Thoracic aorta (tissue), 2 donors: ENCODE results near the gene POU2F1. TPM values are rescaled to one million over a fixed set of nuclear protein-coding genes. Genes with fewer than 3 reads are reported as not detected.

ENCODE experiments used
- ATAC-seq: fragments of 150-250 bp; one replicate; pipeline ENCODE4 v1.8.0; 2017; ENCODE audit warnings: low read depth; ENCODE audit not compliant: insufficient number of reproducible peaks, low FRiP score
- DNase-seq: peaks from one replicate; pipeline ENCODE4 v3.0.0-alpha.2; 2020; ENCODE audit warnings: low spot score
- H3K27ac ChIP-seq, 2 donors: fragments of 200-600 bp; sonication (generic); 1 replicate in 1 of 2; 2 replicates in 1 of 2; pipeline ENCODE4 v1.5.1; 2016; ENCODE audit warnings: mild to moderate bottlenecking in 2 of 2, moderate library complexity in 2 of 2
- H3K27me3 ChIP-seq: fragments of 200-600 bp; sonication (generic); replicated peaks from 2 replicates; pipeline ENCODE4 v1.6.0; 2016; ENCODE audit warnings: mild to moderate bottlenecking; ENCODE audit not compliant: insufficient read depth
- H3K36me3 ChIP-seq: fragments of 200-600 bp; sonication (generic); one replicate; pipeline ENCODE4 v1.5.1; 2016
- H3K4me1 ChIP-seq, 2 donors: fragments of 200-600 bp; sonication (generic); 1 replicate in 1 of 2; 2 replicates in 1 of 2; pipeline versions ENCODE4 v1.5.1 to v1.6.0; 2016; ENCODE audit warnings: low read depth in 2 of 2, mild to moderate bottlenecking in 1 of 2; ENCODE audit not compliant: control insufficient read depth in 1 of 2
- H3K4me3 ChIP-seq: fragments of 200-600 bp; sonication (generic); 2 replicates; pipeline ENCODE4 v1.5.1; 2016; ENCODE audit warnings: mild to moderate bottlenecking
- H3K9me3 ChIP-seq: fragments of 200-600 bp; sonication (generic); 2 replicates; pipeline ENCODE4 v1.5.1; 2016
- CTCF ChIP-seq: fragments of 200-600 bp; sonication (generic); IDR thresholded peaks from one replicate; pipeline ENCODE4 v1.5.1; 2019; ENCODE audit warnings: antibody characterized with exemption
- total RNA-seq, 2 donors: library from RNA; depleted of rRNA; stranded (reverse); fragments of >200 nt; gene quantifications; one replicate each; pipeline versions ENCODE4 v1.1.0 to v1.2.3, GENCODE V29; 2016

POU2F1 gene
- total RNA-seq, 2 donors from 2014 or later: 15.3 to 25.5 TPM

GRCh38 chr1:167430849-167431242 lies 210.2 kb downstream of the POU2F1 start:
- no peaks in the 10 kb centered on the region for H3K27me3 ChIP-seq
- H3K4me3 ChIP-seq: no peak overlapping the region
- ATAC-seq (no peak), DNase-seq (no peak)
- no peak overlapping the region for H3K27ac ChIP-seq
- TF ChIP-seq CTCF: no peak
- H3K9me3 ChIP-seq: no peaks in the 10 kb centered on the region
- no peaks in the 10 kb centered on the region for H3K36me3 ChIP-seq
- H3K4me1 ChIP-seq: no peaks in the 10 kb centered on the region

DNA sequence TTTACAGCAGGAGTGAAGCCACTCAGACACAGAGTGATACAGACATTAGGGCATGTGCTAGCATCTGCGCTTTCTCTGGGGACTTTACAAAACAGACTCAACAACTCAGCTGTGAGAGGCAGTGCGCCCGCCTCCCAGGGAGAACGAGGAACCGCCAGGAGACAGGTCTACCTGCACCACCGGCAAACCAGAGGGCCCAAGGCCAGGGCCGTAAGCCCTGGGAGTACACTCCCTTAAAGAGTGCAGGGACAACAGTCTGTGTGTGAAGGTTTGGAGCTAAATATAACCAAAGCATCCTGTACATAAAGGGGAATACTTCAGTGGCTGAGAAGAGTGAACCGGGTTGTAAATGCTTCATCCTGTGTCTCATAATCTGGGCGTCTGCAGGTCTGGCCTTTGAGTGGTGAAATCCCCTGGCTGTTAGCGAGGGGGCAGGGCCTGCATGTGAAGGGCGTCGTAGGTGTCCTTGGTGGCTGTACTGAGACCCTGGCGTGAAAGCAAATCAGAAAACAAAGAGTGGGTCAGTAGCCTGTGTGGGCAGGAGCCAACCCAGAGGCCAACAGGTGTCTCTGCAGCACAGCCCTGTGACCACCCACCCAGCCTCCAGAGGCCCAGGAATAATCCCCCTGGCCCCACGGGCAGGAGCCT lies 210.7 kb downstream of the POU2F1 start:
- no peaks in the 10 kb centered on the region for H3K36me3 ChIP-seq
- H3K27ac ChIP-seq: no peak overlapping the region
- ATAC-seq (no peak), DNase-seq (no peak)
- no peaks in the 10 kb centered on the region for H3K9me3 ChIP-seq
- no peaks in the 10 kb centered on the region for H3K4me1 ChIP-seq
- no peak overlapping the region for H3K4me3 ChIP-seq
- no peak for TF ChIP-seq CTCF
- H3K27me3 ChIP-seq: no peaks in the 10 kb centered on the region

- no peak overlapping the region for H3K4me3 ChIP-seq
- no peak for ATAC-seq
- no peak overlapping the region for H3K27ac ChIP-seq
- no peaks in the 10 kb centered on the region for H3K9me3 ChIP-seq
- TF ChIP-seq CTCF: no peak
- H3K4me1 ChIP-seq: no peaks in the 10 kb centered on the region
- DNase-seq: no peak
- H3K36me3 ChIP-seq: no peaks in the 10 kb centered on the region
- H3K27me3 ChIP-seq: no peaks in the 10 kb centered on the region
Measured at GRCh38 chr1:167431909-167432650, 211.4 kb downstream of the POU2F1 start.

DNA sequence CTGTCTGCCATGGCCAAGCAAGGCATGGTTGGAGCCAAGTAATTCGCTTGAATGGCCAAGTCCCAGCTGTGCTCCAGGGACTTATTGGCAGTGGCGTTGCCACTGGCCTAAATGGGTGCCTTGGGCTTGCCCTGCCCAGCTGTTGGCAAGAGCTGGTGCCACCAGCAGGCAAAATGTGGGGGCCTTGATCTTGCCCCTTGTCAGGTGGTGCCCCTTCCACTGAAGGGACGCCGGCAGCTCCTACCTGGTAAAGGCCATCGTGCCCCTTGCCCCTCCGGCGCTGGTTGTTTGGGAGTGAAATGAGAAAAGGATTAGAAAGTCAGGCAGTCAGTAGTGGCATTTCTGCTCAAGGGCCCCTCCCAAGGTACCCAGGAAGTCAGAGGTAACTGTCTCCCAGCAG lies 212.1 kb downstream of the POU2F1 start:
- ATAC-seq: no peak

More for the DNA sequence above, 212.1 kb downstream of the POU2F1 start:
- no peaks in the 10 kb centered on the region for H3K27me3 ChIP-seq
- no peaks in the 10 kb centered on the region for H3K36me3 ChIP-seq
- H3K27ac ChIP-seq: no peak overlapping the region
- TF ChIP-seq CTCF: no peak
- no peak for DNase-seq
- H3K4me3 ChIP-seq: no peak overlapping the region
- H3K4me1 ChIP-seq: no peaks in the 10 kb centered on the region
- no peaks in the 10 kb centered on the region for H3K9me3 ChIP-seq
